ENCODE measurements around the gene B4GALT2.

Gene B4GALT2

DNA sequence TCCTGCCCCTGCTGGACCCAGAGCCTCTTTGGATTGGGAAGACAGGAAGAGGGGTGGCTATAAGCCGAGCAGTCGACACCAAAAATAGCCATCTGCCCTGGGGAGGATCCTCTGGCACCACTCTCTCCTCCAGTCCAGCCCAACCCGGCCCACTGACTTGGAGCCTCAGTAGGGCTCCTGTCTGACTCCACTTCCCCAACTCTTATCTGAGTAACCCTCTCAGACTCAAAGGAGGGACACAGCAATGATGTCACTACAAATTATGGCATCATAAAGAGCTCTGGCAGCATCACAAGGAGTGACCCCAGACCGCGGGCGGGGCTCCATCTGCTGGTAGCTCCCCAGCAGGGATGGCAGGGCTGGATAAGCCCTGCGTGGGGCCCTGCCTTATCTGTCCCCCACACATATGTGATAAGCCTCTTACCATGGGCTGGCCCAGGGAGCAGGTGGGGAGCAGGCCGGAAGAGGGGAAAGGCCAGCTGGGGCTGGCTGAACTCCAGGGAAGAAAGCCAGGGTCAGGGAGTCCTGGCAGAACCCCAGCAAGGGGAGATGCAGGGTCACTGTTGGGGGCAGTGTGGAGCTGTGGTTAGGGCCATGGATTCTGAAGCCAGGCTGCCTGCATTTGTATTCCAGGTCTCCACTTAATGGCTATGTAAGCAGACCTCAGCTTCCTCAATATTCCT is 56.9 kb downstream of the B4GALT2 start:
- Histone ChIP-seq H3K36me3 (ENCODE audit: control insufficient read depth in 1 of 2, insufficient read depth in 2 of 2, low read length in 2 of 2) (no peaks in the 10 kb centered on the region), H3K9me3 (ENCODE audit: control insufficient read depth in 1 of 2, low read length in 2 of 2) (no peaks in the 10 kb centered on the region), H3K4me1 (ENCODE audit: control insufficient read depth in 1 of 2, insufficient read depth in 2 of 2, low read length in 2 of 2) (peaks cover 5 to 36% of the 10 kb centered on the region in 2 donors), H3K27me3 (ENCODE audit: low read depth, low read length) (no peaks in the 10 kb centered on the region), H3K27ac (ENCODE audit: low read length) (no peak overlapping the region), H3K4me3 (ENCODE audit: low read depth in 1 of 2, low read length in 2 of 2) (no peak overlapping the region)

DNA sequence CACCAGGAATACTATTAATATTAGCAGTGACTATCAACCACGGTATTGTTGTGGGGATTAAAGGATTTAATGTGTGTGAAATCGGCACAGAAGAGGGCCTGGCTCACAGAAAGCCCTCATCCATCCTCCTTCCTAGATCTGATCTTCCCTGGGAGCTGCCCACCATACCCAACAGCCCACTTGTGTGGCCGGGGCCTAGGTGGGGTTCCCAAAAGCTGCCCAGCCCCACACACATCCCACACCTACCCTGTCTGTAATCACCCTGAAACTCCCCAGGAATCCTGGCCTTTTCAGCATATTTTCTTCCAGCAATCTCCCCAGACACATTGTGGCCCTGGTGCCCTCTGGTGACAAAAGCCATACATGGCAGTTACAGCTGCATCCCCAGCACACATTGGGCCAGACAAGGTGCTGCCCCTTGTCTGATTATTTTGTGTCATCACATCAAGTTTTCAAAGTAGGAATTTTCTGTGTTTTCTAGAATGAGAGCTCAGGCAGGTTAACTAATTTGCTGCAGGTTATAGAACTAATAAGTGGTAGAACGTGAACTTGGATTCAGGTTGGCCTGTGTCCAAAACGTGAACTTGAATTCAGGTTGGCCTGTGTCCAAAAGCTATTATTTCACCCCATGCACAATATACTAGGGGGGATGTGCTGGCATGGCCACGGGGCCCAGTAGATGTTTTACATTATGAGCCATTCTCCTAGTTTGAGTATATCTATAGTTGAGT is 57.6 kb downstream of the B4GALT2 start:
- Histone ChIP-seq H3K4me1 (ENCODE audit: control insufficient read depth in 1 of 2, insufficient read depth in 2 of 2, low read length in 2 of 2) (peaks cover 5 to 33% of the 10 kb centered on the region in 2 donors), H3K9me3 (ENCODE audit: control insufficient read depth in 1 of 2, low read length in 2 of 2) (no peaks in the 10 kb centered on the region), H3K27me3 (ENCODE audit: low read depth, low read length) (no peaks in the 10 kb centered on the region), H3K27ac (ENCODE audit: low read length) (no peak overlapping the region), H3K4me3 (ENCODE audit: low read depth in 1 of 2, low read length in 2 of 2) (no peak overlapping the region), H3K36me3 (ENCODE audit: control insufficient read depth in 1 of 2, insufficient read depth in 2 of 2, low read length in 2 of 2) (no peaks in the 10 kb centered on the region)

DNA sequence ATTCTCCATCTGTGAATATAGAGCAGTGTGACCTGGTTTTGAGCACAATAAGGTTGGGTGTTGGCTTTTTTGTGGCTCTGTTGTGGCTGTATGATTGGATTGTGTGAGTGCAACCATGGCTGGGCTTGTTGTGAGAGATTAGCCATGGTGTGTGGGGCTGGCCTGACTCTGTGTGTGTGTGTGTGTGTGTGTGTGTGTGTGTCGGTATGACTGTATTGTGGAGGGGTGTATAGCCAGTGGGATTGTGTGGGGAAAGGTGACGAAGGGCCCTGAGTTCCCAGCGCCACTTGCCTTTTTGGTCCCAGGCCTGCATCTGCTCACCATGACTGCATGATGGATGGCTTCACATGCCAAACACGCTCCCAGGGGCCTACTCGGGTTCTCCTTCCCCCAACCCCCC is 58.1 kb downstream of the B4GALT2 start:
- H3K27ac ChIP-seq (ENCODE audit: low read length), result no peak overlapping the region
- peaks cover 5 to 27% of the 10 kb centered on the region in 2 donors for H3K4me1 ChIP-seq (ENCODE audit: control insufficient read depth in 1 of 2, insufficient read depth in 2 of 2, low read length in 2 of 2)
- no peak overlapping the region for H3K4me3 ChIP-seq (ENCODE audit: low read depth in 1 of 2, low read length in 2 of 2)
- H3K36me3 ChIP-seq (ENCODE audit: control insufficient read depth in 1 of 2, insufficient read depth in 2 of 2, low read length in 2 of 2), result no peaks in the 10 kb centered on the region
- H3K9me3 ChIP-seq (ENCODE audit: control insufficient read depth in 1 of 2, low read length in 2 of 2), result no peaks in the 10 kb centered on the region
- no peaks in the 10 kb centered on the region for H3K27me3 ChIP-seq (ENCODE audit: low read depth, low read length)

DNA sequence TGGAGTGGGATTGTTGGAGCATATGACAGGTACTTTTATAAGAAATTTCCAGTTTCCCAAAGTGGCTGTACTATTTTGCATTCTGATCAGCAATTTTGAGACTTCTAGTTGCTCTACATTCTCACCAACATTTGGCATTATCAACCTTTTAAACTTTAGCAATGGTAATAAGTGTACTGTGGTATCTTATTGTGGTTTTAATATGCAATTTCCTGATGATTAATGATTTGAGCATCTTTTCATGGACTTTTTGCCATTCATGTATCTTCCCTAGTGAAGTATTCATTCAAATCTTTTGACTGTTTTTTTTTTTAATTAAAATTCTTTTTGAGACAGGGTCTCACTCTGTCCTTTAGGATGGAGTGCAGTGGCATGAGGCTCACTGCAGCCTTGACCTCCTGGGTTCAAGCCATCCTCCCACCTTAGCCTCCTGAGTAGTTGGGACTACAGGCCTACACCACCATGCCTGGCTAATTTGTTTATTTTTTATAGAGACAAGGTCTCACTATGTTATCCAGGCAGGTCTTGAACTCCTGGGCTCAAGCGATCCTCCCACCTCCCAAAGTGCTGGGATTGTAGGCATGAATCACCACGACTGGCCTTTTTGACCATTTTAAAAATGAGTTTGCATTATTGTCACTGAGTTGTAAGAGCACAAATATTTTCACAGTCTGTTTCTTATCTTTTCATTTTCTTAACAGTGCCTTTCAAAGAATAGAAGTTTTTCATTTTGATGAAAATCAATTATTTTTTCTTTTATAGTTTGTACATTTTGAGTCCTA is 60.1 kb downstream of the B4GALT2 start:
- H3K9me3 ChIP-seq (ENCODE audit: control insufficient read depth in 1 of 2, low read length in 2 of 2), result no peaks in the 10 kb centered on the region
- peaks cover 5 to 20% of the 10 kb centered on the region in 2 donors for H3K4me1 ChIP-seq (ENCODE audit: control insufficient read depth in 1 of 2, insufficient read depth in 2 of 2, low read length in 2 of 2)
- no peak overlapping the region for H3K27ac ChIP-seq (ENCODE audit: low read length)
- H3K4me3 ChIP-seq (ENCODE audit: low read depth in 1 of 2, low read length in 2 of 2), result no peak overlapping the region
- H3K36me3 ChIP-seq (ENCODE audit: control insufficient read depth in 1 of 2, insufficient read depth in 2 of 2, low read length in 2 of 2), result no peaks in the 10 kb centered on the region
- H3K27me3 ChIP-seq (ENCODE audit: low read depth, low read length), result no peaks in the 10 kb centered on the region

DNA sequence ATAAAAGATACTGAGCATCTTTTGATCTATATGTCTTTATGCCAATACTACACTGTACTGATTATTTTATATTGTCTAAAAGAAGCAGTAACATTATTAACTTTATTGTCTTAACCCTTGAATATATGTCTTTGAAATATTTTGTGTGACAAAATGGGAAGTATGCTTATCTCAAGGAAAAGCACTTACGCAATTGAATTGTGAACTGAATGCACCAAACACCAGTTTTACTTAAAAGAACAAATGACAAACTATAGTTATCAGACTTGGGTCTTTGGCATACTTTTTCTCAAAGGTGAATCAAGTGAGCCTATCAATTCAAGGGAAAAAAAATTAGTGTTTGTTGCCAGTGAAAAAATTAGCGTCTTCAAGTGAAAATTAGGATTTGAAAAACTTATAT is 61.4 kb downstream of the B4GALT2 start:
- Histone ChIP-seq H3K9me3 (ENCODE audit: control insufficient read depth in 1 of 2, low read length in 2 of 2) (no peaks in the 10 kb centered on the region), H3K4me3 (ENCODE audit: low read depth in 1 of 2, low read length in 2 of 2) (no peak overlapping the region), H3K27ac (ENCODE audit: low read length) (no peak overlapping the region), H3K27me3 (ENCODE audit: low read depth, low read length) (no peaks in the 10 kb centered on the region), H3K36me3 (ENCODE audit: control insufficient read depth in 1 of 2, insufficient read depth in 2 of 2, low read length in 2 of 2) (no peaks in the 10 kb centered on the region), H3K4me1 (ENCODE audit: control insufficient read depth in 1 of 2, insufficient read depth in 2 of 2, low read length in 2 of 2) (peaks cover 5 to 15% of the 10 kb centered on the region in 2 donors)

All from muscle layer of duodenum (tissue), 2 donors.